Measurements from ENCODE around the gene SLC39A12.

The SLC39A12 gene

DNA sequence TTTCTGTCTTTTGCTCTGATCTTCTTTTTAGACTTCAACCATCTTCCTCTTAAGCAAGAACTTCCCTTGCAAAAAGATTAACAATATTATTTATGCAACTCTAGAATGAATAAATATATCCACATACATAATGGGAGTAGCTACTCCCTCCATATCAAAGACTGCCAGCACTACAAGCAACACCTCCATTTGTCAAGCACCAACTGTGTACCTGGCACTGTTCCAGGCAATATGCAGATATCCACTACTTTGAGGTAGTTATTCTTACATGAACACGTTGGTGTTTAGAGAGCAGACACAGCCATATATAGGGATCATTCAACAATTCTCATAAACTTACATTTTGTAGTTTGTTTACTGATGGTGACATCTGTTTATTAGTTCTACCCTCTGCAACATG lies 104.9 kb downstream of the SLC39A12 start:
- TF ChIP-seq, protein P1, sequence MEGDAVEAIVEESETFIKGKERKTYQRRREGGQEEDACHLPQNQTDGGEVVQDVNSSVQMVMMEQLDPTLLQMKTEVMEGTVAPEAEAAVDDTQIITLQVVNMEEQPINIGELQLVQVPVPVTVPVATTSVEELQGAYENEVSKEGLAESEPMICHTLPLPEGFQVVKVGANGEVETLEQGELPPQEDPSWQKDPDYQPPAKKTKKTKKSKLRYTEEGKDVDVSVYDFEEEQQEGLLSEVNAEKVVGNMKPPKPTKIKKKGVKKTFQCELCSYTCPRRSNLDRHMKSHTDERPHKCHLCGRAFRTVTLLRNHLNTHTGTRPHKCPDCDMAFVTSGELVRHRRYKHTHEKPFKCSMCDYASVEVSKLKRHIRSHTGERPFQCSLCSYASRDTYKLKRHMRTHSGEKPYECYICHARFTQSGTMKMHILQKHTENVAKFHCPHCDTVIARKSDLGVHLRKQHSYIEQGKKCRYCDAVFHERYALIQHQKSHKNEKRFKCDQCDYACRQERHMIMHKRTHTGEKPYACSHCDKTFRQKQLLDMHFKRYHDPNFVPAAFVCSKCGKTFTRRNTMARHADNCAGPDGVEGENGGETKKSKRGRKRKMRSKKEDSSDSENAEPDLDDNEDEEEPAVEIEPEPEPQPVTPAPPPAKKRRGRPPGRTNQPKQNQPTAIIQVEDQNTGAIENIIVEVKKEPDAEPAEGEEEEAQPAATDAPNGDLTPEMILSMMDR (IDR thresholded peaks at IDR 0.05) = no peak
- DNase-seq (ENCODE audit: low spot score) = no peak
- no peak overlapping the region for H3K4me3 ChIP-seq
- no peak overlapping the region for H3K27ac ChIP-seq

DNA sequence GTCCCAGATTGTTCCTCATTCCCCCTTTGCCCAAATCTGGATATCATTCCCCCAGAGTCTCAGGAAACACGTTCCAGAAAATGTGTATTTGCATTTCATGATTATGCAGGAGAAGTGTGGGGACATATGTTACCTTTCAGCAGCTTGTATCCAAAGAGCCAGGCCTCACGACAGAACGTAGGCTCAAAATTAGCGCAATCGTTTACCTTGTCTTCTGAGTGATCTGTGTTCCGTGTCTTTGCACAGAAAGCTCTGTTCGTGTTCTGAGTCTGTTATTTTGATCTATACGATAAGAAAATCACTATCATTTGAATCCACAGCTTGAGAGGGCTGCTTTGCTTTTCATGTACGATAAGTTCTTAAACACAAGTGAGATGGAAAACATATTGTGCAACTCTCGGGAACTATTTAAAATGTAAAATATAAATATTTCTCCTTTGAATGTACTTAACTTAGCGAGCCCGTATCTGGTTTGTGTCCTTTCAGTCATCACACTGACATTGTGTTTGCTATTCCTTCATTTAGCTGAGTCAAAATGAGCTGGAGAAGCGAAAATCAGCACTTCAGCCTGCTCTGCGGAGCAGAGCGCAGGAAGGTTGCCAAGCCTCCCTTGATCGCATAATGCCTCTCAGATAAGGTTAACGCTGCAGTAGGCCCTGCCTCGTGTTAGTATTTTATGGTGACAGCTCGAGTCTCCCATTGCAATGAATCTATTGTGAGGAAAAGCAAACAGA lies 108.3 kb downstream of the SLC39A12 start:
- Histone ChIP-seq H3K4me3 (no peak overlapping the region), H3K27ac (no peak overlapping the region)
- no peak for DNase-seq (ENCODE audit: low spot score)
- TF ChIP-seq, protein P1 (IDR thresholded peaks at IDR 0.05) = no peak

- DNase-seq (ENCODE audit: low spot score) = no peak
- TF ChIP-seq, protein P1 (IDR thresholded peaks at IDR 0.05) = no peak
- Histone ChIP-seq H3K4me3 (no peak overlapping the region), H3K27ac (no peak overlapping the region)
These were observed 115.2 kb downstream of the SLC39A12 start for GRCh38 chr10:18066947-18067346.

DNA sequence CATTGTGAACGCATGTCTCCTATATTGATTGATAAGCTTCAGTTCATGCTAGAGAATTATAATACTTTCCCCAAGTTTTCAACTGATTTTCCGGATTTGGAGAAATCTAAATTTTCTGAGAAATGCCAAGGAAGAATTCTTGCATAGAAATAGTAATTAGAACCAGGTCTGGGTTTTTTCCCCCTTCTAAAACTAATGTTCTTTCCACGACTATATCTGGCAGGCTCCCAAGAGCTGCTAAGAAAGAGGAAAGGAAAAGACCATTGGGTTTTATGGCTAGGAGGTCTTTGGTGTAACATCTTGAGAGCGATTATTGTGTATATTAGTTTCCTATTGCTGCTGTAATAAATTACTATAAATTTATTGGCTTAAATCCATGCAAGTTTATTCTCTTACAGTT lies 116.7 kb downstream of the SLC39A12 start:
- no peak overlapping the region for H3K27ac ChIP-seq
- TF ChIP-seq, protein P1 (IDR thresholded peaks at IDR 0.05) = no peak
- H3K4me3 ChIP-seq = no peak overlapping the region
- no peak for DNase-seq (ENCODE audit: low spot score)

DNA sequence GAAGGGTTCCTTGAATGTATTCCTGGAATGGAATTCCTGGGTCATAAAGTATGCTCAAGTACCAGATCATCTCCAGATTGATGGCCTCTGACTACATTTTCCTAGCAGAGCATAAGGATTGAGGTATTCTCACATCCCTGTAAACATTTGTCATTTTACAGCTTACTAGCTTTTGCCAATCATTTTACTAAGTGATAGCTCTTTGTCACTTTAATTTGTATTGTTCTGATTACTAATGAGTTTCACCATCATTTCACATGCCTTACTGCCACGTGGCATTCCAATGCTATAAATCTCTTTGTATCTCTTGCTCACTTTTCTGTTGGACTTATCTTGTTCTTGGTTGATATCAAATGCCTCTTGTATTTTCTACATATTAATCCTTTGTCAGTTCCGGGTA lies 119.9 kb downstream of the SLC39A12 start:
- TF ChIP-seq, protein P1 (IDR thresholded peaks at IDR 0.05) = no peak
- no peak for DNase-seq (ENCODE audit: low spot score)
- Histone ChIP-seq H3K27ac (no peak overlapping the region), H3K4me3 (no peak overlapping the region)

DNA sequence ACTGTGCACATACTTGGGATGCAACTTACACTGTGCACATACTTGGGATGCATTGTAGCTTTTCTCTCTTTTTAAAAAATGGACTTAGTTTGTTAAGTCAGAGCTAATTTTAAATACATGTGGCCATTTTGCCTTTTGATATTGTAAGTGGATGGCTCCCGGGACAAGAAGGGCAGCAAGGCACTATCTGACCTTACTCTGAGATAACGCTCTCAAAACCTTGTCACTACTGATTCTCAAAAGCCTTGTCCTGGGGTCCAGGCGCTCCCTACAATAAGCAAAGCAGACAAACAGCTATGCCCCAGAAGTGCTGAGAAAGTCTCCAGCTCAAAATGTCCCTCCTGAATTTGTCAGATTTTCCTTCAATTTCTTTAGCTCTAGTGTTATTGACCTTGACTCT lies 121.6 kb downstream of the SLC39A12 start:
- no peak overlapping the region for H3K4me3 ChIP-seq
- TF ChIP-seq, protein P1 (IDR thresholded peaks at IDR 0.05) = no peak
- no peak for DNase-seq (ENCODE audit: low spot score)
- no peak overlapping the region for H3K27ac ChIP-seq

DNA sequence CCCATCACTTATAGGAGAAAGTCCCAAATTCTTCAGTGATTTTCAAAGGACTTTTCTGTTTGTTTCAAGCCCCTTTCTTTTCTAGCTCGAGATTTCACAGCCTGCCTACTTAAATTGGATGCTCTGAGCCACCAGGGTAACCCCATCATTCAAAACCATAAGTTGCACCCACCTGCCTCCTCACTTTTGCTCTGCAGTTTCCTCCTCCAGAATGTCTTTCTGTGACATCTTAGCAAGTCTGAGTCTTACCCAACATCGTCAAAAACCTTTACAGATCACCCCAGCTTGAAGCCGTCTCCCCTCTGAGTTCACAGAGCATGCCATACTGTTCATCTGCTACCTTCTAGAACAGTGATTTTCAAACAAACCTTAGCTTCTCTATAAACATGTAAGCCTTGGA lies 124.2 kb downstream of the SLC39A12 start:
- H3K27ac ChIP-seq = no peak overlapping the region
- H3K4me3 ChIP-seq = no peak overlapping the region
- TF ChIP-seq, protein P1 (IDR thresholded peaks at IDR 0.05) = no peak
- DNase-seq (ENCODE audit: low spot score) = no peak
